HCT116 (cell line): Measurements from ENCODE around the gene ALX4. TPM values are rescaled to one million over a fixed set of nuclear protein-coding genes. Genes with fewer than 3 reads are reported as not detected.

Experiments
- ATAC-seq: fragments of 200-7000 bp; cut with Tn5 transposase; 2 replicates; pipeline ENCODE4 v1.9.1; 2020; ENCODE audit warnings: mild to moderate bottlenecking, moderate library complexity
- BruUV-seq: library from RNA; stranded (reverse); fragments of 400-500 nt; replicated peaks from 2 replicates; lab custom pipeline; 2021; lab: Mats Ljungman, UMichigan
- CTCF ChIA-PET: fragments of 300-600 bp; sonication (Branson Sonifier 250); formaldehyde crosslinking; loops from one replicate; lab custom pipeline; 2021; ENCODE audit warnings: antibody characterized with exemption; lab: Charles Lee
- POLR2A ChIA-PET: fragments of 300-600, 350-600 bp; sonication (Branson Sonifier 250); formaldehyde crosslinking; loops from one replicate; lab custom pipeline; 2021; ENCODE audit warnings: antibody characterized with exemption; lab: Charles Lee
- RAD21 ChIA-PET, 2 experiments: fragments of 300-600 bp; sonication (Branson Sonifier 250); formaldehyde crosslinking; loops; one replicate each; lab custom pipeline; 2023; ENCODE audit warnings: low total read pairs in 2 of 2; ENCODE audit not compliant: uncharacterized antibody in 2 of 2, unreplicated experiment in 2 of 2, low non-redundant PET in 1 of 2; lab: Charles Lee
- DNase-seq: peaks from one replicate; pipeline ENCODE4 v3.0.0-alpha.2; 2010; ENCODE audit warnings: low read depth, low spot score
- H2AFZ ChIP-seq: fragments of 200-600 bp; shearing (Covaris generic), sonication (generic); 2 replicates; pipeline ENCODE4 v1.6.1; 2017; ENCODE audit warnings: low read depth, mixed run types, mixed read lengths, antibody characterized with exemption, low read length; ENCODE audit not compliant: poor library complexity, severe bottlenecking
- H3K27ac ChIP-seq: 2 replicates; pipeline ENCODE4 v1.5.1; 2012; ENCODE audit warnings: low read depth, low read length
- H3K27me3 ChIP-seq: fragments of 200-600 bp; sonication (generic); 2 replicates; pipeline ENCODE4 v1.6.1; 2016; ENCODE audit warnings: mixed run types, low read length, mixed read lengths; ENCODE audit not compliant: insufficient read depth
- H3K36me3 ChIP-seq, 2 experiments: fragments of 200-500 bp in 1 of 2; fragments of 200-600 bp in 1 of 2; sonication (Bioruptor generic) in 1 of 2; sonication (generic) in 1 of 2; 2 replicates each; pipeline versions ENCODE4 v1.5.1 to v1.6.1; 2014 to 2016; ENCODE audit warnings: low read length in 2 of 2, inconsistent platforms in 1 of 2, mixed read lengths in 1 of 2, mixed run types in 1 of 2; ENCODE audit not compliant: insufficient read depth in 2 of 2, control insufficient read depth in 1 of 2
- H3K4me1 ChIP-seq, 2 experiments: fragments of 200-600 bp in 1 of 2; sonication (generic) in 1 of 2; 2 replicates each; pipeline versions ENCODE4 v1.5.1 to v1.6.1; 2012 to 2017; ENCODE audit warnings: low read length in 2 of 2, inconsistent platforms in 1 of 2, mild to moderate bottlenecking in 1 of 2, mixed read lengths in 1 of 2, mixed run types in 1 of 2, moderate library complexity in 1 of 2; ENCODE audit not compliant: insufficient read depth in 2 of 2, control insufficient read depth in 1 of 2
- H3K4me2 ChIP-seq: fragments of 200-600 bp; sonication (generic); 2 replicates; pipeline ENCODE4 v1.6.1; 2017; ENCODE audit warnings: mixed run types, low read length, mixed read lengths
- H3K4me3 ChIP-seq, 2 experiments: fragments of 200-600 bp in 1 of 2; sonication (generic) in 1 of 2; replicated peaks in 1 of 2; 2 replicates each; pipeline ENCODE4 v1.5.1; 2011 to 2016; ENCODE audit warnings: low read length in 2 of 2, control low read depth in 1 of 2, low read depth in 1 of 2, mild to moderate bottlenecking in 1 of 2, mixed read lengths in 1 of 2, mixed run types in 1 of 2
- H3K79me2 ChIP-seq: fragments of 200-600 bp; sonication (generic); 2 replicates; pipeline ENCODE4 v1.6.1; 2017; ENCODE audit warnings: mild to moderate bottlenecking, mixed run types, low read length, moderate library complexity, mixed read lengths; ENCODE audit not compliant: insufficient read depth
- H3K9ac ChIP-seq: fragments of 200-600 bp; sonication (generic); 2 replicates; pipeline ENCODE4 v1.6.1; 2016; ENCODE audit warnings: low read length, mixed read lengths
- H3K9me2 ChIP-seq: fragments of 200-600 bp; sonication (generic), shearing (Covaris generic); 2 replicates; pipeline ENCODE4 v1.6.1; 2017; ENCODE audit warnings: mixed run types, mild to moderate bottlenecking, moderate library complexity; ENCODE audit not compliant: insufficient read depth
- H3K9me3 ChIP-seq, 2 experiments: fragments of 200-500 bp in 1 of 2; fragments of 200-600 bp in 1 of 2; sonication (Bioruptor generic) in 1 of 2; sonication (generic) in 1 of 2; 2 replicates each; pipeline ENCODE4 v1.6.1; 2014 to 2017; ENCODE audit warnings: low read length in 2 of 2, mixed read lengths in 2 of 2, inconsistent platforms in 1 of 2, low read depth in 1 of 2, mild to moderate bottlenecking in 1 of 2, mixed run types in 1 of 2, moderate library complexity in 1 of 2; ENCODE audit not compliant: control insufficient read depth in 1 of 2, insufficient read depth in 1 of 2
- H4K20me1 ChIP-seq: fragments of 200-600 bp; sonication (generic), shearing (Covaris generic); 2 replicates; pipeline ENCODE4 v1.6.1; 2017; ENCODE audit warnings: mixed run types, mild to moderate bottlenecking, moderate library complexity; ENCODE audit not compliant: insufficient read depth
- ATF3 ChIP-seq: IDR thresholded peaks from 2 replicates; pipeline ENCODE4 v1.6.1; 2012
- CBX3 ChIP-seq: IDR thresholded peaks from 2 replicates; pipeline ENCODE4 v1.6.1; 2012; ENCODE audit warnings: low read depth
- CEBPB ChIP-seq: IDR thresholded peaks from 2 replicates; pipeline ENCODE4 v1.6.1; 2012; ENCODE audit warnings: low read depth
- CTCF ChIP-seq, 3 experiments: fragments of 200-600 bp in 1 of 3; sonication (generic) in 1 of 3; IDR thresholded peaks in 2 of 3; conservative IDR thresholded peaks in 1 of 3; 2 replicates each; pipeline ENCODE4 v1.5.1; 2012 to 2017; ENCODE audit warnings: low read depth in 2 of 3, low read length in 2 of 3, antibody characterized with exemption in 1 of 3, borderline replicate concordance in 1 of 3, control low read depth in 1 of 3, mild to moderate bottlenecking in 1 of 3, mixed read lengths in 1 of 3, mixed run types in 1 of 3, moderate library complexity in 1 of 3; ENCODE audit not compliant: insufficient read depth in 1 of 3
- EGR1 ChIP-seq: IDR thresholded peaks from 2 replicates; pipeline ENCODE4 v1.6.1; 2012; ENCODE audit warnings: low read depth
- EZH2phosphoT487 ChIP-seq: fragments of 200-600 bp; IDR thresholded peaks from 2 replicates; pipeline ENCODE4 v1.6.1; 2018; ENCODE audit warnings: antibody characterized with exemption, borderline replicate concordance
- FOSL1 ChIP-seq: IDR thresholded peaks from 2 replicates; pipeline ENCODE4 v1.6.1; 2012; ENCODE audit warnings: low read depth
- JUND ChIP-seq: IDR thresholded peaks from 2 replicates; pipeline ENCODE4 v1.6.1; 2012
- POLR2A ChIP-seq: IDR thresholded peaks from 2 replicates; pipeline ENCODE4 v1.7.0; 2011; ENCODE audit warnings: borderline replicate concordance; ENCODE audit not compliant: insufficient read depth, insufficient read length; ENCODE audit errors: extremely low read depth
- POLR2AphosphoS5 ChIP-seq: IDR thresholded peaks from 2 replicates; pipeline ENCODE4 v1.6.1; 2011; ENCODE audit warnings: mild to moderate bottlenecking, low read depth, low read length, moderate library complexity
- RAD21 ChIP-seq: IDR thresholded peaks from 2 replicates; pipeline ENCODE4 v1.6.1; 2012; ENCODE audit warnings: low read depth, mild to moderate bottlenecking
- REST ChIP-seq: IDR thresholded peaks from 2 replicates; pipeline ENCODE4 v1.6.1; 2012; ENCODE audit warnings: low read depth
- SRF ChIP-seq: IDR thresholded peaks from 2 replicates; pipeline ENCODE4 v1.6.1; 2012; ENCODE audit warnings: low read depth
- TCF7L2 ChIP-seq: IDR thresholded peaks from 2 replicates; pipeline ENCODE4 v1.7.0; 2011; ENCODE audit warnings: borderline replicate concordance, inconsistent platforms; ENCODE audit not compliant: insufficient read depth, insufficient read length; ENCODE audit errors: extremely low read depth
- YY1 ChIP-seq: IDR thresholded peaks from 2 replicates; pipeline ENCODE4 v1.6.1; 2011; ENCODE audit warnings: low read length, low read depth, moderate library complexity, mild to moderate bottlenecking; ENCODE audit not compliant: insufficient replicate concordance; ENCODE audit errors: extremely low read depth
- ZBTB33 ChIP-seq: IDR thresholded peaks from 2 replicates; pipeline ENCODE4 v1.6.1; 2011; ENCODE audit warnings: mild to moderate bottlenecking, low read length, moderate library complexity; ENCODE audit not compliant: insufficient replicate concordance; ENCODE audit errors: extremely low read depth
- ZFX ChIP-seq: fragments of 450-650 bp; IDR thresholded peaks from 2 replicates; pipeline ENCODE4 v1.6.1; 2017
- ZNF274 ChIP-seq: fragments of 200-500 bp; sonication (Bioruptor generic); IDR thresholded peaks from 2 replicates; pipeline ENCODE4 v1.6.1; 2014; ENCODE audit warnings: mild to moderate bottlenecking, low read depth, low read length, inconsistent platforms
- intact Hi-C: fragments of 100-400 bp; cut with micrococcal nuclease; formaldehyde crosslinking; loops from 2 replicates; pipeline ENCODE4 v1.10.0; 2022
- total RNA-seq: library from RNA; stranded (reverse); gene quantifications from one replicate; pipeline ENCODE4 v1.2.1, GENCODE V29; 2021; ENCODE audit not compliant: unreplicated experiment

The ALX4 gene
- total RNA-seq, 1 experiment from 2014 or later: not detected

- no peak overlapping the region for H3K4me2 ChIP-seq
- H3K36me3 ChIP-seq: no peaks in the 10 kb centered on the region
- peaks cover 0 to 1% of the 10 kb centered on the region in 2 experiments; a peak in 1 of 4 replicates for H3K9me3 ChIP-seq
- ChIA-PET RAD21 (no interaction called here), CTCF (interaction anchor here (1.3 kb wide), 1 partner anchor 125 kb away, joined by 3 read pairs; no protein-coding TSS in a partner anchor), POLR2A (no interaction called here)
- no peak overlapping the region for H2AFZ ChIP-seq
- no peaks in the 10 kb centered on the region for H3K79me2 ChIP-seq
- intact Hi-C loops: no loop called here
- DNase-seq (no peak), ATAC-seq (no peak)
- no peaks in the 10 kb centered on the region for H4K20me1 ChIP-seq
- no peak overlapping the region for H3K4me3 ChIP-seq
- no peaks in the 10 kb centered on the region for H3K4me1 ChIP-seq
- H3K9me2 ChIP-seq: no peaks in the 10 kb centered on the region
- no peak for TF ChIP-seq TCF7L2
- no peak for TF ChIP-seq EGR1
- TF ChIP-seq EZH2phosphoT487: no peak
- TF ChIP-seq POLR2AphosphoS5: no peak
- no peak for TF ChIP-seq CTCF (IDR thresholded peaks at IDR 0.05 in 2 of 3, conservative IDR thresholded peaks at IDR 0.05 in 1 of 3; ENCODE audit: borderline replicate concordance in 1 of 3, insufficient read depth in 1 of 3, low read depth in 2 of 3, low read length in 2 of 3)
- no peak for TF ChIP-seq FOSL1
- TF ChIP-seq CEBPB: no peak
- TF ChIP-seq ZBTB33: no peak
- TF ChIP-seq JUND: no peak
- no peak for TF ChIP-seq REST
- TF ChIP-seq ZFX: no peak
- no peak for TF ChIP-seq RAD21
- no peak for TF ChIP-seq ZNF274
- no peak for TF ChIP-seq ATF3
- TF ChIP-seq CBX3: no peak
- no peak for TF ChIP-seq SRF
- TF ChIP-seq POLR2A: no peak
- no peak for TF ChIP-seq YY1
- TF ChIP-seq, all 23 proteins: peak for 0
- Histone ChIP-seq H3K27me3 (no peaks in the 10 kb centered on the region), H3K27ac (no peak overlapping the region), H3K9ac (no peak overlapping the region)
- no TSS peak for BruUV-seq
These were observed 51.8 kb downstream of the ALX4 start for GRCh38 chr11:44258190-44258489.
